Measurements from ENCODE around the gene PLCH1.
A peak's percentile ranks its signal among the peaks of the same experiment; 100 is the strongest.
"Not testable (repeated sequence)": the region's sequence is repeated elsewhere in the genome, so short reads cannot be mapped to it uniquely, and the experiment has no call there.

The PLCH1 gene

GRCh38 chr3:155417119-155417517 lies 327.8 kb downstream of the PLCH1 start:
- DNase-seq (ENCODE audit: low spot score), result no peak

GRCh38 chr3:155416500-155417118 lies 328.3 kb downstream of the PLCH1 start:
- DNase-seq (ENCODE audit: low spot score), result peak; percentile 74

GRCh38 chr3:155412904-155413303 lies 332.0 kb downstream of the PLCH1 start:
- no peak for DNase-seq (ENCODE audit: low spot score)

- DNase-seq (ENCODE audit: low spot score), result no peak
Measured at GRCh38 chr3:155411500-155412223, 333.2 kb downstream of the PLCH1 start.

- no peak for DNase-seq (ENCODE audit: low spot score)
Measured at GRCh38 chr3:155409336-155409735, 335.5 kb downstream of the PLCH1 start.

- no peak for DNase-seq (ENCODE audit: low spot score)
Measured at GRCh38 chr3:155407971-155408370, 336.9 kb downstream of the PLCH1 start.

- no peak for DNase-seq (ENCODE audit: low spot score)
Measured at GRCh38 chr3:155407331-155407730, 337.5 kb downstream of the PLCH1 start.

- DNase-seq (ENCODE audit: low spot score), result no peak
Measured at GRCh38 chr3:155404486-155404885, 340.4 kb downstream of the PLCH1 start.

- no peak for DNase-seq (ENCODE audit: low spot score)
Measured at GRCh38 chr3:155402656-155403055, 342.2 kb downstream of the PLCH1 start.

- no peak for DNase-seq (ENCODE audit: low spot score)
Measured at GRCh38 chr3:155398046-155398445, 346.8 kb downstream of the PLCH1 start.

- not testable (repeated sequence) for DNase-seq (ENCODE audit: low spot score)
Measured at GRCh38 chr3:155394896-155395295, 350.0 kb downstream of the PLCH1 start.

GRCh38 chr3:155394240-155394639 lies 350.6 kb downstream of the PLCH1 start:
- DNase-seq (ENCODE audit: low spot score), result no peak

GRCh38 chr3:155393316-155393715 lies 351.6 kb downstream of the PLCH1 start:
- DNase-seq (ENCODE audit: low spot score), result no peak

- no peak for DNase-seq (ENCODE audit: low spot score)
Measured at GRCh38 chr3:155392138-155392537, 352.7 kb downstream of the PLCH1 start.

GRCh38 chr3:155391551-155391958 lies 353.3 kb downstream of the PLCH1 start:
- DNase-seq (ENCODE audit: low spot score), result peak; percentile 90

GRCh38 chr3:155391104-155391503 lies 353.8 kb downstream of the PLCH1 start:
- peak; percentile 64 for DNase-seq (ENCODE audit: low spot score)

- DNase-seq (ENCODE audit: low spot score), result no peak
Measured at GRCh38 chr3:155390351-155390750, 354.5 kb downstream of the PLCH1 start.

GRCh38 chr3:155388417-155388816 lies 356.5 kb downstream of the PLCH1 start:
- no peak for DNase-seq (ENCODE audit: low spot score)

GRCh38 chr3:155387571-155387970 lies 357.3 kb downstream of the PLCH1 start:
- DNase-seq (ENCODE audit: low spot score), result no peak

- no peak for DNase-seq (ENCODE audit: low spot score)
Measured at GRCh38 chr3:155386919-155387318, 358.0 kb downstream of the PLCH1 start.

GRCh38 chr3:155385896-155386625 lies 358.8 kb downstream of the PLCH1 start:
- DNase-seq (ENCODE audit: low spot score), result no peak

GRCh38 chr3:155382396-155383042 lies 362.4 kb downstream of the PLCH1 start:
- DNase-seq (ENCODE audit: low spot score), result peak; percentile 85

- DNase-seq (ENCODE audit: low spot score), result no peak
Measured at GRCh38 chr3:155377847-155378246, 367.0 kb downstream of the PLCH1 start.
